A549 (cell line): Measurements from ENCODE around the gene ABHD17A. TPM values are rescaled to one million over a fixed set of nuclear protein-coding genes. Genes with fewer than 3 reads are reported as not detected.

ENCODE experiments used
- ATAC-seq, 2 experiments: fragments of 200-7000 bp in 1 of 2; fragments of >200 bp in 1 of 2; cut with Nextera tagmentation in 1 of 2; cut with Tn5 transposase in 1 of 2; 3 replicates each; pipeline versions ENCODE4 v1.8.0 to v1.9.1; 2018 to 2020; ENCODE audit warnings: mild to moderate bottlenecking in 1 of 2, moderate library complexity in 1 of 2
- CTCF ChIA-PET: fragments of 300-600 bp; sonication (Branson Sonifier 250); formaldehyde crosslinking; extraction: SDS; loops from one replicate; lab custom pipeline; 2021; ENCODE audit warnings: antibody characterized with exemption, inconsistent platforms; lab: Yijun Ruan, JAX
- POLR2A ChIA-PET: fragments of 350-600 bp; formaldehyde crosslinking; extraction: SDS; loops from one replicate; lab custom pipeline; 2021; ENCODE audit warnings: antibody characterized with exemption, inconsistent platforms; lab: Yijun Ruan, JAX
- DNase-seq, 2 experiments: peaks; one replicate each; pipeline versions ENCODE4 v3.0.0 to v3.0.0-alpha.2; 2011 to 2016; ENCODE audit warnings: low read depth in 1 of 2, low spot score in 1 of 2
- FAIRE-seq: peaks from 2 replicates; lab custom pipeline; 2011; peaks lifted over from hg19 to GRCh38; lab: Jason Lieb, UNC
- H3K27ac ChIP-seq, 2 experiments: fragments of >200 bp; sonication (Bioruptor Twin); formaldehyde crosslinking; 3 replicates each; pipeline ENCODE4 v1.5.1; 2016 to 2017
- H3K4me1 ChIP-seq: fragments of >200 bp; sonication (Bioruptor Twin); formaldehyde crosslinking; 3 replicates; pipeline ENCODE4 v1.6.1; 2016
- H3K4me2 ChIP-seq: fragments of >200 bp; sonication (Bioruptor Twin); formaldehyde crosslinking; 3 replicates; pipeline ENCODE4 v1.6.1; 2016
- H3K4me3 ChIP-seq: fragments of >200 bp; sonication (Bioruptor Twin); formaldehyde crosslinking; 3 replicates; pipeline ENCODE4 v1.5.1; 2016
- H3K9me3 ChIP-seq: fragments of >200 bp; sonication (Bioruptor Twin); formaldehyde crosslinking; 3 replicates; pipeline ENCODE4 v1.6.1; 2016
- ATOH8 ChIP-seq: fragments of 250-450 bp; sonication (Bioruptor Pico); IDR thresholded peaks from 2 replicates; pipeline ENCODE4 v1.5.0; 2020; ENCODE audit warnings: low read depth, mild to moderate bottlenecking, moderate library complexity
- BHLHE40 ChIP-seq: IDR thresholded peaks from 2 replicates; pipeline ENCODE4 v1.6.1; 2012; ENCODE audit warnings: low read depth, low read length, inconsistent platforms
- CBX2 ChIP-seq: fragments of 200-600 bp; sonication (generic); IDR thresholded peaks from 2 replicates; pipeline ENCODE4 v1.6.1; 2016; ENCODE audit warnings: low read depth, mild to moderate bottlenecking, borderline replicate concordance
- CBX8 ChIP-seq: fragments of 200-600 bp; sonication (generic); IDR thresholded peaks from 2 replicates; pipeline ENCODE4 v1.6.1; 2016
- CEBPB ChIP-seq, 2 experiments: fragments of >200 bp in 1 of 2; sonication (Bioruptor Twin) in 1 of 2; formaldehyde crosslinking in 1 of 2; IDR thresholded peaks; 2 replicates each; pipeline ENCODE4 v1.6.1; 2012 to 2016
- CHD4 ChIP-seq: fragments of 200-600 bp; sonication (generic); IDR thresholded peaks from 2 replicates; pipeline ENCODE4 v1.6.1; 2016; ENCODE audit warnings: antibody characterized with exemption, mild to moderate bottlenecking, borderline replicate concordance
- EHMT2 ChIP-seq: fragments of 200-600 bp; sonication (generic); IDR thresholded peaks from 2 replicates; pipeline ENCODE4 v1.6.1; 2016; ENCODE audit warnings: antibody characterized with exemption, low read depth, mild to moderate bottlenecking, moderate library complexity
- HDAC2 ChIP-seq: fragments of 200-600 bp; sonication (generic); IDR thresholded peaks from 2 replicates; pipeline ENCODE4 v1.6.1; 2016
- HOXA7 ChIP-seq: fragments of 250-450 bp; sonication (Bioruptor Pico); IDR thresholded peaks from 2 replicates; pipeline ENCODE4 v1.5.0; 2020; ENCODE audit warnings: mild to moderate bottlenecking, moderate library complexity
- HOXB13 ChIP-seq: fragments of 250-450 bp; sonication (Bioruptor Pico); IDR thresholded peaks from 2 replicates; pipeline ENCODE4 v1.5.0; 2020; ENCODE audit warnings: low read depth, mild to moderate bottlenecking, moderate library complexity
- HOXB5 ChIP-seq: fragments of 250-450 bp; sonication (Bioruptor Pico); IDR thresholded peaks from 2 replicates; pipeline ENCODE4 v1.5.0; 2020; ENCODE audit warnings: mild to moderate bottlenecking, moderate library complexity
- JUNB ChIP-seq: fragments of >200 bp; sonication (Bioruptor Twin); formaldehyde crosslinking; IDR thresholded peaks from 2 replicates; pipeline ENCODE4 v1.6.1; 2016
- MAZ ChIP-seq: fragments of 150-350 bp; IDR thresholded peaks from 2 replicates; pipeline ENCODE4 v1.6.1; 2014; ENCODE audit warnings: antibody characterized with exemption, low read depth, low read length, borderline replicate concordance
- MYC ChIP-seq: IDR thresholded peaks from 2 replicates; pipeline ENCODE4 v1.6.1; 2012; ENCODE audit warnings: mild to moderate bottlenecking, inconsistent platforms, low read length, improper control_type of control experiment, borderline replicate concordance
- NFE2L2 ChIP-seq: fragments of 150-350 bp; conservative IDR thresholded peaks from 2 replicates; pipeline ENCODE4 v1.6.1; 2014; ENCODE audit warnings: low read length
- NPAS2 ChIP-seq: fragments of 250-450 bp; sonication (Bioruptor Pico); IDR thresholded peaks from 2 replicates; pipeline ENCODE4 v1.8.0; 2022; ENCODE audit warnings: mild to moderate bottlenecking, moderate library complexity, borderline replicate concordance
- NR3C1 ChIP-seq: fragments of >200 bp; sonication (Bioruptor Twin); formaldehyde crosslinking; IDR thresholded peaks from 3 replicates; pipeline ENCODE4 v1.6.1; 2017
- PHF8 ChIP-seq: fragments of 200-600 bp; sonication (generic); IDR thresholded peaks from 2 replicates; pipeline ENCODE4 v1.6.1; 2016; ENCODE audit warnings: low read depth, mild to moderate bottlenecking, antibody characterized with exemption, moderate library complexity, borderline replicate concordance
- POLR2A ChIP-seq: IDR thresholded peaks from 2 replicates; pipeline ENCODE4 v1.6.1; 2012; ENCODE audit warnings: mild to moderate bottlenecking, low read length
- POLR2AphosphoS2 ChIP-seq: conservative IDR thresholded peaks from 2 replicates; pipeline ENCODE4 v1.6.1; 2012; ENCODE audit warnings: low read length, improper control_type of control experiment, inconsistent platforms
- RARB ChIP-seq: fragments of 250-450 bp; sonication (Bioruptor Pico); IDR thresholded peaks from 2 replicates; pipeline ENCODE4 v1.8.0; 2021; ENCODE audit warnings: mild to moderate bottlenecking, moderate library complexity
- RCOR1 ChIP-seq: fragments of 150-350 bp; IDR thresholded peaks from 2 replicates; pipeline ENCODE4 v1.6.1; 2014; ENCODE audit warnings: antibody characterized with exemption, low read length, low read depth
- RNF2 ChIP-seq: fragments of 200-600 bp; sonication (generic); IDR thresholded peaks from 2 replicates; pipeline ENCODE4 v1.6.1; 2016; ENCODE audit warnings: low read depth, mild to moderate bottlenecking, antibody characterized with exemption, moderate library complexity, borderline replicate concordance
- SREBF2 ChIP-seq: fragments of 450-650 bp; IDR thresholded peaks from 2 replicates; pipeline ENCODE4 v1.6.1; 2014; ENCODE audit warnings: mild to moderate bottlenecking, moderate library complexity
- WGBS: methylation state at CpG from one replicate; pipeline ENCODE4 v1.1.6; 2017; ENCODE audit errors: missing lambda C conversion rate; 5-methylcytosine and 5-hydroxymethylcytosine counted together
- polyA plus RNA-seq, 4 experiments: library from polyadenylated mRNA; depleted of rRNA in 3 of 4; stranded (reverse); fragments of >200 nt; fragmentation: RNase III in 1 of 4; extraction: RNeasy Plus Mini Kit Qiagen cat#74134 plus additional on column Dnase treatment in 1 of 4; gene quantifications; 2 replicates in 3 of 4; 3 replicates in 1 of 4; pipeline ENCODE4 v1.2.3, GENCODE V29; 2011 to 2017
- TF ChIP-seq, protein P1 (sequence below): IDR thresholded peaks from 2 replicates; pipeline ENCODE4 v1.6.1; 2012; ENCODE audit warnings: low read depth, borderline replicate concordance
- TF ChIP-seq, protein P2 (sequence below): IDR thresholded peaks from 2 replicates; pipeline ENCODE4 v1.6.1; 2012
- TF ChIP-seq, protein P3 (sequence below): fragments of 200-600 bp; sonication (generic); IDR thresholded peaks from 2 replicates; pipeline ENCODE4 v1.6.1; 2016; ENCODE audit warnings: antibody characterized with exemption, mild to moderate bottlenecking, moderate library complexity

ABHD17A gene
- polyA plus RNA-seq, 2 of the 4 experiments (the other 2 are of a cell fraction), result 12.8 to 23.1 TPM

DNA sequence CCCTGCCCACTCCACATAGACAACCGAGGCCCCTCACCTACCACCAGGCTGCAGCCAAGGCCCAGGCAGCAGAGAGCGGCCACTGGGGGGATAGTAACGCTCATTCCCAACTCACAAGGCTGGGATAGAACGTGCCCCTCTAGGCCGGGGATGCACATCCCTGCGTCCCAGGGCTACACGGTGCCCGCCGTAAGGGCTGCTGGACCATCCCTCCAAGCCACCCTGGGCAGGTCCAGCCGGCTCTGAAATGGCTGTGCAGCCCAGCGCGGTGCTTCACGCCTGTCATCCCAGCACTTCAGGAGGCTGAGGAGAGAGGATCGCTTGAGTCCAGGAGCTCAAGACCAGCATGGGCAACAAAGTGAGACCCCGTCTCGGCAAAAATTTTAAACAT lies 40.2 kb downstream of the ABHD17A start:
- Histone ChIP-seq H3K4me2 (no peak overlapping the region), H3K4me1 (peaks cover 15% of the 10 kb centered on the region), H3K9me3 (no peaks in the 10 kb centered on the region), H3K27ac (no peak overlapping the region), H3K4me3 (no peak overlapping the region)
- 89% methylated on average over 5 of the region's 16 CpGs for WGBS
- DNase-seq, result no peak
- ATAC-seq, result no peak
- ChIA-PET POLR2A (no interaction called here), CTCF (interaction anchor here (3.3 to 14.0 kb wide), 2 partner anchors 8 to 20 kb away, joined by 32 to 212 read pairs; no protein-coding TSS in a partner anchor)
- no peak for FAIRE-seq
- no peak for TF ChIP-seq HOXB5 (CRISPR knock-in tag)
- no peak for TF ChIP-seq HOXA7 (CRISPR knock-in tag)
- no peak for TF ChIP-seq POLR2A
- TF ChIP-seq RARB, result no peak
- TF ChIP-seq NFE2L2, result no peak
- no peak for TF ChIP-seq MAZ
- TF ChIP-seq BHLHE40, result no peak
- no peak for TF ChIP-seq POLR2AphosphoS2
- no peak for TF ChIP-seq MYC
- TF ChIP-seq, protein P1, sequence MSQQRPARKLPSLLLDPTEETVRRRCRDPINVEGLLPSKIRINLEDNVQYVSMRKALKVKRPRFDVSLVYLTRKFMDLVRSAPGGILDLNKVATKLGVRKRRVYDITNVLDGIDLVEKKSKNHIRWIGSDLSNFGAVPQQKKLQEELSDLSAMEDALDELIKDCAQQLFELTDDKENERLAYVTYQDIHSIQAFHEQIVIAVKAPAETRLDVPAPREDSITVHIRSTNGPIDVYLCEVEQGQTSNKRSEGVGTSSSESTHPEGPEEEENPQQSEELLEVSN, result no peak
- TF ChIP-seq, protein P2, sequence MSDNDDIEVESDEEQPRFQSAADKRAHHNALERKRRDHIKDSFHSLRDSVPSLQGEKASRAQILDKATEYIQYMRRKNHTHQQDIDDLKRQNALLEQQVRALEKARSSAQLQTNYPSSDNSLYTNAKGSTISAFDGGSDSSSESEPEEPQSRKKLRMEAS, result no peak
- no peak for TF ChIP-seq CBX2
- TF ChIP-seq CHD4, result no peak
- no peak for TF ChIP-seq HDAC2
- TF ChIP-seq EHMT2, result no peak
- TF ChIP-seq NR3C1, result no peak
- TF ChIP-seq NPAS2, result no peak
- TF ChIP-seq RNF2, result no peak
- TF ChIP-seq PHF8, result no peak

GRCh38 chr19:1844513-1845124 lies 40.7 kb downstream of the ABHD17A start:
- ATAC-seq, result no peak
- H3K4me1 ChIP-seq, result peaks cover 15% of the 10 kb centered on the region
- H3K9me3 ChIP-seq, result no peaks in the 10 kb centered on the region
- ChIA-PET CTCF (interaction anchor here (3.3 to 14.0 kb wide), 2 partner anchors 7 to 20 kb away, joined by 32 to 212 read pairs; no protein-coding TSS in a partner anchor), POLR2A (no interaction called here)
- TF ChIP-seq RCOR1 (no peak), CHD4 (no peak), NPAS2 (no peak), HOXA7 (CRISPR knock-in tag) (no peak), SREBF2 (no peak), CBX8 (no peak), NFE2L2 (no peak), ATOH8 (no peak), CEBPB (IDR thresholded peaks at IDR 0.05) (no peak), JUNB (no peak), HOXB13 (CRISPR knock-in tag) (no peak)
- TF ChIP-seq, protein P3, sequence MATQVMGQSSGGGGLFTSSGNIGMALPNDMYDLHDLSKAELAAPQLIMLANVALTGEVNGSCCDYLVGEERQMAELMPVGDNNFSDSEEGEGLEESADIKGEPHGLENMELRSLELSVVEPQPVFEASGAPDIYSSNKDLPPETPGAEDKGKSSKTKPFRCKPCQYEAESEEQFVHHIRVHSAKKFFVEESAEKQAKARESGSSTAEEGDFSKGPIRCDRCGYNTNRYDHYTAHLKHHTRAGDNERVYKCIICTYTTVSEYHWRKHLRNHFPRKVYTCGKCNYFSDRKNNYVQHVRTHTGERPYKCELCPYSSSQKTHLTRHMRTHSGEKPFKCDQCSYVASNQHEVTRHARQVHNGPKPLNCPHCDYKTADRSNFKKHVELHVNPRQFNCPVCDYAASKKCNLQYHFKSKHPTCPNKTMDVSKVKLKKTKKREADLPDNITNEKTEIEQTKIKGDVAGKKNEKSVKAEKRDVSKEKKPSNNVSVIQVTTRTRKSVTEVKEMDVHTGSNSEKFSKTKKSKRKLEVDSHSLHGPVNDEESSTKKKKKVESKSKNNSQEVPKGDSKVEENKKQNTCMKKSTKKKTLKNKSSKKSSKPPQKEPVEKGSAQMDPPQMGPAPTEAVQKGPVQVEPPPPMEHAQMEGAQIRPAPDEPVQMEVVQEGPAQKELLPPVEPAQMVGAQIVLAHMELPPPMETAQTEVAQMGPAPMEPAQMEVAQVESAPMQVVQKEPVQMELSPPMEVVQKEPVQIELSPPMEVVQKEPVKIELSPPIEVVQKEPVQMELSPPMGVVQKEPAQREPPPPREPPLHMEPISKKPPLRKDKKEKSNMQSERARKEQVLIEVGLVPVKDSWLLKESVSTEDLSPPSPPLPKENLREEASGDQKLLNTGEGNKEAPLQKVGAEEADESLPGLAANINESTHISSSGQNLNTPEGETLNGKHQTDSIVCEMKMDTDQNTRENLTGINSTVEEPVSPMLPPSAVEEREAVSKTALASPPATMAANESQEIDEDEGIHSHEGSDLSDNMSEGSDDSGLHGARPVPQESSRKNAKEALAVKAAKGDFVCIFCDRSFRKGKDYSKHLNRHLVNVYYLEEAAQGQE, result no peak
- H3K4me3 ChIP-seq, result no peak overlapping the region
- no peak for FAIRE-seq
- 86% methylated on average over 8 of the region's 19 CpGs for WGBS
- H3K27ac ChIP-seq, result no peak overlapping the region
- no peak overlapping the region for H3K4me2 ChIP-seq
- no peak for DNase-seq
